ENCODE data around the gene ZNF718.

DNA sequence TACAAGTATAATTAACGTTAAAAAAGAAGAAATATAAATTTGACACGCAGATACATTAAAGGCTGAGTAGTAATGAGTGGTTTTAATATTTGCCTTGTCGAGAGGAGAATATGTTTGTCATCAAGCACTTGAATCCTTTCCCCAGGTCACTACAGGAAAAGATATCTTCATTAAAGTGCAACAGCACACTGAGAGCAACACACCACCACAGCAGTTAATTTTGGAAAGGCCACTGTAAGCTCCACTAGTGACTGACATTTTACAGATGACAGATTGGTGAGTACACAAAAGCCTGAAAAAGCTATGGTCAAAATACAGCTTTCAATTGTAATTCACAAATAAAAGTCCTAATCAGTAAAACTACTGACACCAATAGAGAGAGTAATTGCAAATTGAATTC is 76.6 kb downstream of the ZNF718 start:
- TF ChIP-seq, protein P1, sequence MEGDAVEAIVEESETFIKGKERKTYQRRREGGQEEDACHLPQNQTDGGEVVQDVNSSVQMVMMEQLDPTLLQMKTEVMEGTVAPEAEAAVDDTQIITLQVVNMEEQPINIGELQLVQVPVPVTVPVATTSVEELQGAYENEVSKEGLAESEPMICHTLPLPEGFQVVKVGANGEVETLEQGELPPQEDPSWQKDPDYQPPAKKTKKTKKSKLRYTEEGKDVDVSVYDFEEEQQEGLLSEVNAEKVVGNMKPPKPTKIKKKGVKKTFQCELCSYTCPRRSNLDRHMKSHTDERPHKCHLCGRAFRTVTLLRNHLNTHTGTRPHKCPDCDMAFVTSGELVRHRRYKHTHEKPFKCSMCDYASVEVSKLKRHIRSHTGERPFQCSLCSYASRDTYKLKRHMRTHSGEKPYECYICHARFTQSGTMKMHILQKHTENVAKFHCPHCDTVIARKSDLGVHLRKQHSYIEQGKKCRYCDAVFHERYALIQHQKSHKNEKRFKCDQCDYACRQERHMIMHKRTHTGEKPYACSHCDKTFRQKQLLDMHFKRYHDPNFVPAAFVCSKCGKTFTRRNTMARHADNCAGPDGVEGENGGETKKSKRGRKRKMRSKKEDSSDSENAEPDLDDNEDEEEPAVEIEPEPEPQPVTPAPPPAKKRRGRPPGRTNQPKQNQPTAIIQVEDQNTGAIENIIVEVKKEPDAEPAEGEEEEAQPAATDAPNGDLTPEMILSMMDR (IDR thresholded peaks at IDR 0.05; ENCODE audit: low read depth, low read length): no peak
- no peak for TF ChIP-seq EZH2phosphoT487 (IDR thresholded peaks at IDR 0.05; ENCODE audit: low read depth)
